ENCODE data around the gene IL5RA.

GRCh38 chr3:3151513-3151912 lies 41.3 kb upstream of the IL5RA start:
- no peak for TF ChIP-seq POLR2AphosphoS5 (IDR thresholded peaks at IDR 0.05)
- TF ChIP-seq POLR2A (IDR thresholded peaks at IDR 0.05) = no peak
- no peak for TF ChIP-seq CTCF (IDR thresholded peaks at IDR 0.05)
